ENCODE measurements around the gene NEK9.
"Not testable (repeated sequence)": the region's sequence is repeated elsewhere in the genome, so short reads cannot be mapped to it uniquely, and the experiment has no call there.

NEK9 gene

DNA sequence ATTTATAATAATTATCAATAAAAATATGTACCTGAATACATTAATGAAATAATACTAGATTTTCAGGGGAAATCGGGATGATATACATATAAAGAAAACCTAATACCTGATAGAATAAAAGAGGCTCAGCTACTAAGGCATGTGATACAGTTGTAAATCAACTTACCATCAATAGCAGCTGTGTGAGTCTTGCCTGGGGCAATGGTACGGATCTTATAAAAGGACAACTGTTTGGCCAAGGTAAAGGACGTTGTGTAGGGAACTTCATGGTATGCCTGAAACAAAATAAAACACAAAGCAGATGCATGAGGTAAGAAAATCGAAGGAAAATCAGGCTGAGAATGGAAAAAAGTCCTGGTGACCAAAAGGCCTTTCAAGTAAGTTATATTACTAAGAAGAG, 25.4 kb downstream of the NEK9 start:
- no peak for DNase-seq
- ATAC-seq: no peak

DNA sequence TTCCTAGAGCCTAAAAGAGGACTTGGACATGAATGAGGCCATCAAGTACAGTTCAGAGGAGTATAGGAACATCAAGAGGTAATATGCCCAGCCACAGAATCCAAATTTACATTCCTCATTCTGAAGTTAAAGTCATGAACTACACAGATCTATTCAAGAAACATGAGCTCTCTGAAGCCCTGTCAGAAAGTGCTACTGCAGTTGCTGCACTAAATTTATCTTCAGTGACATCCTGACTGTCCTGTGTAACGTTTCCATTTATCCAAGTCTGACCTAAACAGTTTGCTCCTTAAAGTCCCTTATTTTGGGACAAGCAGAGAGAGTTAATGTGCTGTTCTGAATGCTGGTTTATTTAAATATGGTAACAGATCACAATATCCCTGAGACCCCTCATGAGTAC, 28.2 kb downstream of the NEK9 start:
- no peak for DNase-seq
- ATAC-seq: no peak

DNA sequence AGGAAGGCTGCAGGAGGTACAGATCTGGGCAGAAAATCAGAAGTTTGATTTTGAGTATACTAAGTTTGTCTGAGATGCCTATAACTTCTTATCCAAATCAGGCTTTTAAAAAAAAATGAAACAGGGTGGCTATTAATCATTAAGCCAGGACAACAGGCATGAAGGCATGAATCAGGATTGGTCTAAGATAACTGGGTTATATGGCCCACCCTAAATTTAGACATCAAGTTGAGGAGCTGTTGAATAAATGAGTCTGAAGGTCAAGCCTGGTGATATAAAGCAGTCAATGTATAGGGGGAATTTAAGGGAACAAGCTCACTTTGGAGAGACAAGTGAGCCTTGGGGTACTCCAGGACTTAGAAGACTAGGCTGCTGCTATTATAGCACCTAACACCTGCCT, 28.6 kb downstream of the NEK9 start:
- no peak for DNase-seq

DNA sequence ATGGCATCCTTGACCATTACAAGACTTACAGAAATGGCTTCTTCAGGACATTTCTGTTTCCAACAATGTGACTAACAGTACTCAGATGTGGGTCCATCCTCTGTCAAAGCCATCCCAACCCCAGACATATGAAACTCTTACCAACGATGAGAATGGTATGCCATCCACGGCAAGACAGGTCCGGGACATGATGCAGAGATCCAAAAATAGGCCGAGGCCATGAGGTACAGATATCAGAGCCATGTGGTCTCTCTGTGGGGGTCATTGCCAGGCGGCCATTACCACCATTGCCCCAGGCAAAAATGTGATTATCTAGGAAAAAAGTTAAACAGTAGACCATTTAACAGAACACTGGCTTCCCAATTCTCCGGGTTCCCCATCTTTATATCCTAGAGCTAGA, 29.9 kb downstream of the NEK9 start:
- DNase-seq (no peak), ATAC-seq (no peak)

More for the DNA sequence above, 28.6 kb downstream of the NEK9 start:
- no peak for ATAC-seq

DNA sequence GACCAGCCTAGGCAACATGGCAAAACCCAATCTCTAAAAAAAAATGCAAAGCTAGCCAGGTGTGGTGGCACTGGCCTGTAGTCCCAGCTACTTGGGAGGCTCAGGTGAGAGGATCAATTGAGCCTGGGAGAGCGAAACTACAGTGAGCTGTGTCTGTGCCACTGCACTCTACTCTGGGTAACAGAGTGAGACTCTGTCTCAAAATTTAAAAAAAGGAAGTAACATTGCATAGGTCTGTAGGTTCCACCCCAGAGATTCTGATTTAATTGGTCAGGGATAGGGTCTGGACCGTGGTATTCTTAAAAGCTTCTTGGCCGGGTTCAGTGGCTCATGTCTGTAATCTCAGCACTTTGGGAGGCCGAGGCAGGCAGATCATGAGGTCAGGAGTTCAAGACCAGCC, 31.2 kb downstream of the NEK9 start:
- DNase-seq: no peak
- ATAC-seq: no peak

DNA sequence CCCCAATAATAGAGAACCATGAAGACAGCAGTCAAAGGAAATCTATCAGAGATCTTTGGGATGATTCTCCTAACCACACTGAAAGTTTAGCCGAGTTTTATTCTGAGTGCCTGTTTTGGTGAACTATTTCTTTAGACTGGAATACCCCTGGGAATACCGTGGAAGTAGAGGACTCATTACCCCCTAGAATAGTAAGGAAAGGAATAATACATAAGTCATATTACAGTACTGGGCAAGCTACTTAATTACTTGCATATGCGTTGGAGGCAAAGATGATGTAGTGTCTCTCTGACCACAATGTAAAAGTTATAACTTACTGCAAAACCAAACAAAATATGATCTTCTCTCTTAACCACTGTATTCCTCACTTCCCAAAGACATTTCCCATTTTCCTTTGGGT, 32.0 kb downstream of the NEK9 start:
- no peak for ATAC-seq
- DNase-seq: no peak

DNA sequence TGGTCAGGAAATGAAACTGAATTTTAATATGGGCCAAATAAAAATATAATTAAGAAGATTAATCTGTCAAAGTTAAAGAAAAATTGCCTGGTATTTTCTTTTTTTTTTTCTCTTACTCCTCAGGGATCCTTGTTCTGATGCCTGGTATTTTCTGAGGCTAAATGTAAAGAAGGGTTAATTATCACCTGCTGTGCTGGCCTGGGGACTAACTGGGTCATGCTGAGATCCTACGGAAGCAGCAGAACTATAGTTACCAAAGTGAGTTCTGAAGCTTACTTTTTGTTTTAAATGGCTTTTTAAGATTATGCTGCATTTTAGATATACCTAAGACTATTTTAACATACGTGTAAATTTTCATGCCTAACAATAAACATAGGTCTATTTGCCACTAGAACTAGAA, 34.1 kb downstream of the NEK9 start:
- ATAC-seq (no peak), DNase-seq (no peak)

DNA sequence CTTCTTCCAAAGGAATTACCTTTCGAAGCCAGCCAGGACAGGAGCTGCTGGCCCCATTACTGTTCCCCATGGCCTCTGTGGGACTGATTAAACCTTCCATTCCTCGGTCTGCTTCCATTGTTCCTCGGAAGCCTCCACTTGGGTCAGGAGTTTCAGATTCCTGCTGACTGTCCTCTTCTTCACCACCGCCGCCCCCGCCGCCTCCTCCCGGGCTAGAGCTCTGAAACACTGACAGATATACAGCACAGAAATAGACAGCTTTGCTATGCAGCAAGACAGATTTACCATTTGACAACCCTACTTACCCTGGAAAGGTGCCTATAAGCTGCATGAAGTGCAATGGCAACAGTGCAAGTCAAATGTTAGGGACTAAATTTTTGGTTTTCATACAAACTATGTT, 35.6 kb downstream of the NEK9 start:
- no peak for ATAC-seq
- DNase-seq: no peak

DNA sequence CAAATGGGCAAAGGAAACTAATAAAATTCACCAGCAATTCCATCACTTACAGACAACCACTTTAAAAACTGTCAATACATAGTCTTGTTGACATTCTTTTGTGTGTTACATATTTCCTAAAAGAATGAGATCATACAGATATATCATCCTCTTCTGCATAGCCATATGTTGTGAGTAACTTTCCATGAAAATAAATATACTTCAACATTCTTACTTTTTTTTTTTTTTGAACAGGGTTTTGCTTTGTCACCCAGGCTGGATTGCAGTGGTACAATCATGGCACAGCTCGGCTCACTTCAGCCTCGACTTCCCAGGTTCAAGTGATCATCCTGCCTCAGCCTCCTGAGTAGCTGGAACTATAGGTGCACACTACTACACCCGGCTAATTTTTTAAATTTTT, 36.5 kb downstream of the NEK9 start:
- DNase-seq: no peak
- no peak for ATAC-seq

DNA sequence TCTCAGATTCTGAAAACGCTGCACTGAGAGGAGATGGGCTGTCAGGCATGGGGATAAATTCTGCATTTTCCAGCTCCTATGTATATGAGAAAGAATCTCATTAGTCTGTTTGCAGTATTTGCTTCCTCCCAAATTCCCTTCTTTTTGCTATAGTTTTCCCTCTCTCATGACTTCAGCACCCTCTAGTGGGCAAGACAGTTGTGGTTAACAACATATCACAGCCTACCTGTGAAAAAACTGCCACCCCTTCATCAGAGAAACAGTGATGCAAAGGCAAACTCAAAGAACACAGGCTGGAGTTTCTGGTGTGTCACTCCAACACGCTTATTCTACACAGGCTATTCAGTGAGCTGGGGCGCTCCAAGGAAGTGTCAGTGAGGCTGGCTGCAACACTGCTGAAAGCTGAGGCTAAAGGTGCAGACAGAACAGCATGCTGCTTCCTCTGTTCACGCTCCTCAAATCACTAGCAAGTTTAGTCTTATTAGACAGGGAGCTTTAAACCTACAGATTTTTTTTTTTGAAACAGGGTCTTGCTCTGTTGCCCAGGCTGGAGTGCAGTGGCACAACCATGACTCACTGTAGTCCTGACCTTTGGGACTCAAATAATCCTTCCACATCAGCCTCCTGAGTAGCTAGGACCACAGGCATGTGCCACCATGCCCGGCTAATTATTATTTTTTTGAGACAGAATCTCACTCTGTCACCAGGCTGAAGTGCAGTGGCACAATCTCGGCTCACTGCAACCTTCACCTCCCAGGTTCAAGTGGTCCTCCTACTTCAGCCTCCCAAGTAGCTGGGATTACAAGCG, 38.1 kb downstream of the NEK9 start:
- DNase-seq: peak; percentile 40
- ATAC-seq: peak; percentile 40

DNA sequence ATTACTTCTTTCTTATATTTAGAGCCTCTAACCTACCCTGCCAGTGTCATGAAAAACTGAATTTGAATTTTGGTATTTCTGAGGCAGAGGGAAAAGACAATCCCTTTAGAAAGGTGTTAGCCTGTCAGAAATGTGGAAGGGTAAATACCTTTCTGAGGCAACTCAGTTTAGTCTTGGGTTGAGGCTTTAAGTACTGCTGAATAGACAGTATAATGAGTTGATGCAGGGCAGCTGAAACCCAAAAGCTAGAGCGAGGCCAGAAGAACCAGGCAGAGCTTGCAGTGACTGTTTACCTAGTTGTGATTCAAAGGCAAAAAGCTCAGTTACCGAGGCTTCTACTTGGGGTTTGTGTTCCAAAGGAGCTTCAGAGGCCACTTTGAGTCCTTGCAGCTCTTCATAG, 38.7 kb downstream of the NEK9 start:
- no peak for ATAC-seq
- no peak for DNase-seq

DNA sequence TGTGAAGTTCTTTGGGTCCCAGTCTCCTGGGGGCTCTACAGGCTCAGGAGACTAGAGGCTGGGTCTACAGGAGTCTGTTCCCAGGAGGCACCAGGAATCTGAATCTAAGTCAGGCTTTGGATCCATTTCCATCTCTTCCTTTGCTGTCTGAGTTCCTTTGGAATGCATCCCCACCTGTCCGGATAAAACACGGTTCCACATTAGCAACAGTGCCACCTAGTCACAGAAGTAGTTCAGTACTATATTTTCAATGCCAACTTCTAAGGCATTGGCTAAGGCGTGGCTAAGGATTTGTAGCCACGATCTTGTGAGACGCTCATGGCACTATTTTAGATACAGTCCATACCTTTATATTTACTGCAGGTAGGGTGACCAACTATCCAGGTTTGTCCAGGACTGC, 42.3 kb downstream of the NEK9 start:
- ATAC-seq: no peak
- DNase-seq: no peak

DNA sequence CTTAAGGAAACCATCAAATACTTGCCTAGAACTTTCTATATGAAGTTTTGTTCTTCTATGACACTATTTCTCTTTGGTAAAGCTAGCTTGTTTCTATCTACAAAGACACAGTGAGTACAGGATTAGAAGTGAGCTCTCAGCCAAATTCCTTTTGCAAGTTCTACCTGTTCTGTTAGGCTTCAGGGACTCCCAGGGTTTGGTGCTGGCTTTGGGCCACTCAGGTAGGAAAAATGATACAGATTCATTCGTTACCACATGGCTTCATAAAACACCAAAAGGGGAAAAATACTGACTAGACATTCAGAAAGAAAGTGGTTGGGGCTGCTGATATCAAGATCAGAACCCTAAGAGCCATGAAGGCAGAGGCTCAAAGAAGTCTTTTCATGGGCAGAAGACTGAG, 43.6 kb downstream of the NEK9 start:
- ATAC-seq (no peak), DNase-seq (no peak)

DNA sequence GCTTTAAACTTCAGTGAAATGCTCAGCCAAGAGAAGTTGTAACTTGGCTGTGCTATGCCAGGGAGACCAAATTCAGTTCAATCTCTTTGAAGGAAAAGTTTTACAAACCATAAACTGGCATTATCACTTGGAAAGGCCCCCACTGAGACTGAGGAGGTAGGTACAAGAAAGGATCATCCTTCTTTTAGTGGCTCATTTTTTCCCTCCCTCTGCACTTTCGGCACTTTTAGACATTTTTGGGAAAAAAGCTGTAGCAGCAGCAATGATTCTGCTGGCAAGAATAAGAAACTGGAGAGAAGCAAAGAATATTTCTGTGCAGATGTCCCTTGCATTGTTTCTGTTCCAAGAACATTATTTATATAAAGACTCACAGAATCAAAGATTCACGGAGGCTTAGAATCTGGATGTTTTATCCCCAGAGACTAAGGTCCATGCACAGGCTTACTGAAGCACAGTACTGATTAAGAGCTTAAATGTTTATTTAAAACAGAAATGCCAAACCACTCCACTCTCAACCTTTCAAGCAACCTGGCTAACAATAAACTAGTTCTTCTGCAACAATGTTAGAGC, 45.1 kb downstream of the NEK9 start:
- ATAC-seq (no peak), DNase-seq (no peak)

DNA sequence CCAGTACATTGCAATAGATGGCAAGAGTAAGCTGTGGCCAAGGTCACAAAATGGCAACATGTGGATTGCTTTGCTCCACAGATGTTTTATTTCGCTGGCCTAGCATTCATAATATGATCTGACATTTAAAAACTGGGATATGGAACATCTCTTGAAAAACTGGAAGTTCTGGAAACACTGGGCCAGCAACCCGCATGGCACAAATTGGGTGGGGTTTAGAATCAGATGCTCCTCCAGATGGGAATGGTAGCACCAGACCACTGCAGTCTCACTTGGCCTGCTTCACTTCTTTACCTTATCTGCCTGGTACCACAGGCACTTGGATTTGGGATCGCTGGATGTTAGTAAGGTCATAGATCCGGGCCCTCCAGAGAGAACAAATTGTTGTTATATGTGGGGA, 47.3 kb downstream of the NEK9 start:
- ATAC-seq (no peak), DNase-seq (no peak)

DNA sequence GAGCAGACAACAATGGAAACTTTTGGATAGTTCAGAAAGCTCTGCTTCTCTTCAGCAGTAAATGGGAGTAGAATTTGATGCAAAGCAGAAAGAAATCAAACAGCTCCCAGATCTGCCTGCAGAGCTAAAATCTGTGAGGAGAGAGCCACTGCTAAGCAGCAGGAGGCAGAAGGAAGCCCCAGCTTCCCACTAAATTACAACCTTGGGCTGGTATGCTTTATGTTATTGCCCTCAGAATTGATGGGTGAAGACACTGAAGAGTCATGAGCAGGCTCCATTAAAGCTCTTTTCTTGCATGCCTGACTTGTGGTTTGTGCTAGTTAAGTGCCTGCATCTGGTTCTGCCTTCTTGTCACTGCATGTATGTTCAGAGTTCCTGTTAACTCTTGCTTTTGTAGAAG, 49.1 kb downstream of the NEK9 start:
- no peak for ATAC-seq
- DNase-seq: no peak

DNA sequence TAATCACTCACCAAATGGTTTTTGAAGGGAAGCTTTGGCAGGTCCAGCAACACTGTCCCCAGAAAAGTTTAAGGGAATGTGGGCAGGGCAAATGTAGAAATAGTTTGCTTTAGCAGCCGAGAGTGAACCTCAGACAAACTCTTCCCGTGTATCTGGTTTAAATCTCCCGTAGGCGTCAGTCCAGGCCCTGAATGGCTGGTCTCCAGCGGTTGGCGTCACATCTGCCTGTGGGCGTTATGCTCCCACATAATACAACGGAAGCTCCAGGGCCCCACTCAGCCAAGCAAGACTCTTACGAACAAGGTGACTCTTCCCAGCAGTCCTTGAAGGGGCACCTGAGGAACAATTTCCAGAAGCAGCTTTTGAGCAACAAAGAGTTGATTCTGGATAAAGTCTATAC, 56.5 kb downstream of the NEK9 start:
- ATAC-seq: no peak
- no peak for DNase-seq

DNA sequence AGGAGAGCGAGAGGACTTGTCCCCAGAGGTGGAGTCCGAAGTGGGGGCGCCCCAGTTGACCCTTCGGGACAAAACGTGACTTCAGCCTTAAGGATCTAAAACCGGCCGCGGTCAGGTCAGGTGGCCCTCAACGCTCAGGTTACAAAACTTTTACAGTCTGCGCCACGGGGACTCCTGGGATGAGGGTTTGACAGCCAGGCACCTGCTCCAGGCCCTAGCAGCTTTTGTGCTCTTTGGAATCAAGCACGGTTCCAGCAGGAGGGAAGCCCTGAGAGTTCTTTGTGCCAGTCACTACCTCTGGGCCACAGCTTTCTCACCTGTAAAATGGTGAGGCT, 57.1 kb downstream of the NEK9 start:
- ATAC-seq (no peak), DNase-seq (no peak)

DNA sequence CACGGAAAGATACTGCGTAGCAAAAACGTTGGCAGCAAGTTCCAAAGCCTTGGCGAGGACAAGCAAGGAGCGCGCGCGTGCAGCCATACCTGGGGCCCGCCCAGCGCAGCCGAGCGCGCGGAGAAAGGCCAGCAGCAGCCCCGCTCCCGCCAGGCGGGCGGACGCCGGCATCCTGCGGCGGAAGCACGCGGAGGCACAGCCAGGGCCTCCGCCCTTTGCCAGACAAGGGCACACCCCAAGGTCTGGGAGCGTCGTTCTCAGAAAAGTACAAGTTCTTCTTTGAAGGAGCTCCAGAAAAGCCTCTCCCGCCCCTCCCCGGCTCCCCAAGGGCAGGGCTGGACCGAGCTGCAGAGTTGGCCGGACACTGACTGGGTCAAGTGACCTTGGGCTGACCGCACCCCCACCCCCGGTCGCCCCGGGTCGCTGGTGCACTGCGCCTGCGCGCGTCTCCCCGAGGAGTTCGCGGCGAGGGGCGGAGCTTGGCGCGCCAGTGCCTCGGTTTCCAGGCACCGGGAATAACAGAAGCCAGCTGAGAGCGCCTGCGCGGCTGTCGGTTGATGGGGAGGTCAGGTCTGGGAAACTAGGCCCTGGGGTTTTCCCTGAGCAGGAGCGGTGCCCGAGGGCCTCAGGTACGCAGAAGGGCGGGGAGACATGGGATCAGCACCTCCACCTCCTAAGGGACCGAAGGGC, 57.6 kb downstream of the NEK9 start, which contains the start of gene ZC2HC1C:
Gene ZC2HC1C (plus strand): TSS at position 521 of the 690 bp plus-strand sequence. CDS start 933 bp downstream, outside the sequence.
- peak; percentile 84 for DNase-seq
- peak; percentile 92 for ATAC-seq

DNA sequence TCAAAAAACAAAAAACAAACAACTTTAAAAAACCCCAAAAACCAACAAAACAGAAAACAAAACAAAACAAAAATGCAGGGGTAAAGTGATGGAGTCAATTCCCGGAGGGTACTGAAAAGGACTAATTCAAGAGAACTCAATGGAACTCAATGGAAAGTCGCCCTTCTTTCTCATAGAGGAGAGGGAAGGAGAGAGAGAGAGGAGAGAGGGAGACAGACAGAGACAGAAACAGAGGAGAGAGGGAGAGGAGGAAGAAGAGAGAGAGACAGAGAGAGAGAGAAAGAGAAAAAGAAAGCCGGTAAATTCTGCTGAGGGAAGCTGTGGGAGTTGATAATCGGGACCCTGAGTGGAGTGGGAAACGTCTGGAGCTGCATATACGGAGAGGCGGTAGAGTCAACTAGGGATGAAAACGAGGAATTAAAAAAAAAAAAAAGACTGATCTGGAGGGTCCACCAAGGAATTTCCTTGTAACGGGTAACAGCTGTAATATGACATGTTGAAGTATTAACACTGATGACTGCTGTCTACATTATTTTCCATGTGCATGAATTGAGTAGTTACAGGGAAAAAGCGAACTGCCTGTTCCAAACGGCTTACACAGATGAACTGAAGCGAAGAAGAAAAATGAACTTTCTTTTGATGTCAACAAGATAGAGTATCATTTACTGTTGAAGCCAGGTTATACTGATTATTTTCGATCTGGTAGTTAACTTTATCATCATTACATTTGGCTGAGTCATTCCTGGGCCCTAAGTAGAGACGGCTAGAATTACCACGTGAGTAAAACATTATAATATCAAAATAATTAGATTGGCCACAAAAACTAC, 58.3 kb downstream of the NEK9 start:
- DNase-seq: no peak
- no peak for ATAC-seq

DNA sequence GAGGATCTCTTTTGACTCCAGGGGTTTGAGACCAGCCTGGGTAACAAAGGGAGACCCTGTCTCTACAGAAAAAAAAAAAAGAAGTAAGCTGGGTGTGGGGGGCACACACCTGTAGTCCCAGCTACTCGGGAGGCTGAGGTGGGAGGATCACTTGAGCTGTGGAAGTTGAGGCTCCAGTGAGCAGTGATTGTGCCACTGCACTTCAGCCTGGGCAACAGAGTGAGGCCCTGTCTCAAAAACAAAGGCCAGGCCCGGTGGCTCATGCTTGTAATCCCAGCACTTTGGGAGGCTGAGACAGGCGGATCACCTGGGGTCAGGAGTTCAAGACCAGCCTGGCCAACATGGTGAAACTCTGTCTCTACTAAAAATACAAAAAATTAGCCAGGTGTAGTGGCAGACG, 59.1 kb downstream of the NEK9 start:
- DNase-seq, ATAC-seq: not testable (repeated sequence)

DNA sequence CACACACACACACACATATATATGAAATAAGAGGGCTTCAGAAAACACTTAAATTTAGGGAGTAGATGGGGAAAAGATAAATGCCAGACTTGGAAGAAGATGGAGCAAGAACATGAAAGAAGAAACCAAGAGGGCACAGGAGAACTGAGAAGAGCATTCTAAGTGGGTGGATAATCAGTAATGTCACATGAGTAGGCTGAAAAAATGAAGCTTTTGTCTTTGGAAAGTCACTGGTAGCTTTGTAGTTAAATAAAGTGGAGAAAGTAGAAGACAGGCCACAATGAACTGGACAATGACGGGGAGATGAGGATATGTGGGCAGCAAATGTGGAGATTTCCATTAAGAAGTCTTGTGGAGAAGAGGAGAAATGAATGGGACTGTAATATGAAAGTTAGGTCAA, 59.6 kb downstream of the NEK9 start:
- ATAC-seq: no peak
- no peak for DNase-seq

DNA sequence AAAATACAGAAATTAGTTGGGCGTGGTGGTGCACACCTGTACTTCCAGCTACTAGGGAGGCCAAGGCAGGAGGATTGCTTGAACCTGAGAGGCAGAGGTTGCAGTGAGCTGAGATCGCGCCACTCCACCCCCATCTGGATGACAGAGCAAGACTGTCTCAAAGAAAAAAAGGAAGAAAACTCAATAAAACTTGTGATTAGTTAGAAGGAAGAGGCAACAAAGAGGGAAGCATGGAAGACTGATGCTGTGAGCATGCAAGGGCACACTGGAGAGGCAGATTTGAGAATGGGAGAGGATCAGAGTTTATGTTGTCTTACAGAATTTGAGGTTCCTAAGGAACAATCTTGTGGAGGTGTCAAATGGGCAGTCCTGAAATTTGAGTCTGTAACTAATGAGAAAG, 60.2 kb downstream of the NEK9 start:
- DNase-seq (no peak), ATAC-seq (no peak)

Data from stimulated activated naive CD8-positive, alpha-beta T cell treated with anti-CD3 and anti-CD28 coated beads, Interleukin-15, Interleukin-2, amounts not matched to agents 100 U/mL and 50 U/mL, for 24 hours (primary cell).